GM21528 (cell line): ENCODE measurements around the gene MYO1F.
"Not testable (repeated sequence)": the region's sequence is repeated elsewhere in the genome, so short reads cannot be mapped to it uniquely, and the experiment has no call there.

Experiments used
- ATAC-seq: cut with Tn5 transposase; IDR thresholded peaks from one replicate; pipeline ENCODE4 v1.9.1; 2021; ENCODE audit warnings: mild to moderate bottlenecking, moderate library complexity; ENCODE audit not compliant: unreplicated experiment, low FRiP score

The MYO1F gene

DNA sequence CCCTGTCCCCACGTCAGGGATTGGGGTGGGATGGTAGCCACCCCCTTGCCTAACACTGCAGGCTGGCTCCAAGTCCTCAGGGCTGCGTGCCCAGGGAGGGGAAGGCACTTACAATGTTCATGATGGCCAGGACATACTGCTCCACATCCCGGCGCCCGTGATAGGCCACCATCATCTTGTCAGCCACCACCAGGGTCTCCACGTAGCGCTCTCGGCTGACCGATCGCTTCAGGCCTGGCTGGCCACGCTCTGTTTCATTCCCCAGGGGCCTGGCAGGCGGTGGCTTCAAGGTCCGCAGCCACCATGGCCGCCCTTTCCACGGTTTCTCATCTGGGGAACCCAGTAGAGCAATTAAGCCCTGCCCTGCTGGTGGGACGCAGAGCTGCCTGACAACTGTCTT lies 23.6 kb upstream of the MYO1F start:
- no peak for ATAC-seq

DNA sequence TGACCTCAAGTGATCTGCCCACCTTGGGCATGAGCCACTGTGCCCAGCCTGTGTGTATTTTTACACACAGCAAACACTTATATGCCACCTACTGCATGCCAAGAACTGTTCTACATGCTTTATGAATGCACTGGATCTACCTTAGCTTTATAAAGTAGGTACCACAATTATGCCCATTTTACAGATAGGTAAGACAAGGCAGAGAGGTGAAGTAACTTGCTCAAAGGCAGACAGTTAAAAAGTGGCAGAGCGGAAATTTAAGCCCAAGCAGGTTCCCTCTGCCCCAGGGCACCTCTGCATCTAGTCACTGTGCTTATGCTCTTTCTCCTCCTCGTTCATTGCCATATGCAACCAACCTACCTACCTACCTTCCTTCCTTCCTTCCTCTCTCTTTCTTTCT lies 22.8 kb upstream of the MYO1F start:
- no peak for ATAC-seq

DNA sequence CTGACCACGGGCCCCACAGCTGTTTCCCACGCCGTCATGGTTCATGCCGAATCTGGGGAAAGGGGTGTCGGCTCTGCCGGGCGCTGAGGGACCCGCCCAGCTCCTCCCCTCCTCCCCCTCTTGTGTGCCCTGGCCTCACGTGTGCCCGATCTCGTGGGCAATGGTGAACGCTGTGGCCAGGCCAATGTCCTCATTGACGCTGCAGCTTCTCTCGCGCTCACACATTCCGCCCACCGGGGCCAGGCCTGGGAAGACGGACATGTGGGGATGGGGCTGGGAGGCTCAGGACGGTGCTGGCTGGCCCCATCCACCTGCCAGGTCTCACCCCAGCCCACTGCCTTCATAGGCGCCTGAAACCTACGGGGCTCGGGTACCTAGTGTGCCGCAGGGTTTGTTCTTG lies 18.9 kb upstream of the MYO1F start:
- no peak for ATAC-seq

DNA sequence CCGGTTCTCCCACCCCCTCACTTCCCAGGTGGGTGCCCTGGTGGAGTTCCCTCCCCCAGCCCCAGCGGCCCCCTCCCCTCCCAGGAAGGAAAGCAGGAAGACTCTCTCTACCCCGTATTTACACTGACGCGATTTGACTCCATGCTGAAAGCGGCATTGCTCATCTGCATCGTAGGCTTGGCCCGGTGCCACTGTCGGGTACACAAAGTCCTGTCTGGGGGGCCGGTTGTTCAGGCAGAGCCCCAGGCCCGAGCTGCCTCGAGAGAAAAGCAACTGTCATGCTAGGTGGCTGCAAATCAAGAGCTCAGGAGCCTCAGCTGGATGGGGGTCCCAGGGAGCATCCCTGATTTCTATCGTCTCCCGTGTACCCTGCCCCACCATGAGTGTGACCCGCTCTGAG lies 18.4 kb upstream of the MYO1F start:
- ATAC-seq: no peak

DNA sequence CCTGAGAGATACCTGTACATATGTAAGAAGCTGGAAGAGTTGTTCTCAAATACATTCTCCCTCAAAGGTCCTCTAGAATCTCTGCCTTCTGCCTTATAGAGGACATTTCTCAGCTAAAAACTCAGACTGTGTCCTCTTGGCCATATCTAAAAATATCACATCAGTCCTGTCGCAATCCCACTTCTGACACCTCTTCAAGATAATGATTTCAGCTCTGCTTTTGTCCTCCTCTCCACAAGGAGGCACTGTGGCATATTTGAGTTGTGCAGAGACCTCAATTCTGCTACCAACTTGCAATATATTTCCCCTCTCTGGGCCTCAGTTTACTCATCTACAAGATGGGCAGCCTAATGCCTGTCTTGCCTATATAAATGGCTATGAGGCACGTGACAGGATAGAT lies 16.7 kb upstream of the MYO1F start:
- ATAC-seq: no peak

DNA sequence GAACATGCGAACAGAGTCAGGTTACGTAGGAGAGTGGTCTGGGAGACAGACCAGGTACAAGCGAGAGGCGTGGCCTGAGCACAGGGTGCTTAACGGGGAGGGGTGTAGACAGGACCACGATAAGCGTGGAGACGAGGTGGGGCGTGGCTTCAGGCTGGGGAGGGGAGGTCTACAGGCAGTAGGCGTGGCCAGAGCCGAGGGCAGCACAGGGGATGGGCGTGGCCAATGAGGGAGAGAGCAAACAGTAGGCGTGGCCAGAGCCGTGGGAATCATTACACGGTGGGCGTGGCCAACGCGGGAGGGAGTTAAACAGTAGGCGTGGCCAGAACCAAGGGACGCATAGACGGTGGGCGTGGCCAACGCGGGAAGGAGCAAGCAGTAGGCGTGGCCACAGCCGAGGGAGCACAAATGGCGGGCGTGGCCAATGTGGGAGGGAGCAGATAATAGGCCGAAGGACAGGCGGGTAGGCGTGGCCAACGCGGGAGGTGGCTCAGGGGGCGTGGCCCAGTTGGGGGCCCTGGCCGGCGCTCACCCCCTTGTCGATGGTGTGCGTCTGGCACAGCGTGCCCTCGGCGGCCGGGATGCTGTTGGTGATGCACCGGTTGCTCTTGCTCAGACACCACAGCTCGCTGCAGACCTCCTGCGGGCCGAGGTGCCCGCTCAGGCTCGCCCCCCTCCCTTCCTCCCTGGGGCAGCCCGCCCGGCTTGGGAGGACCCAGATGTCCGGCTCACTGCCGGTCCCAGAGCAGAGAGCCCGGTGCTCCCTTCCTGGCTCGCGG lies 15.2 kb upstream of the MYO1F start:
- no peak for ATAC-seq

DNA sequence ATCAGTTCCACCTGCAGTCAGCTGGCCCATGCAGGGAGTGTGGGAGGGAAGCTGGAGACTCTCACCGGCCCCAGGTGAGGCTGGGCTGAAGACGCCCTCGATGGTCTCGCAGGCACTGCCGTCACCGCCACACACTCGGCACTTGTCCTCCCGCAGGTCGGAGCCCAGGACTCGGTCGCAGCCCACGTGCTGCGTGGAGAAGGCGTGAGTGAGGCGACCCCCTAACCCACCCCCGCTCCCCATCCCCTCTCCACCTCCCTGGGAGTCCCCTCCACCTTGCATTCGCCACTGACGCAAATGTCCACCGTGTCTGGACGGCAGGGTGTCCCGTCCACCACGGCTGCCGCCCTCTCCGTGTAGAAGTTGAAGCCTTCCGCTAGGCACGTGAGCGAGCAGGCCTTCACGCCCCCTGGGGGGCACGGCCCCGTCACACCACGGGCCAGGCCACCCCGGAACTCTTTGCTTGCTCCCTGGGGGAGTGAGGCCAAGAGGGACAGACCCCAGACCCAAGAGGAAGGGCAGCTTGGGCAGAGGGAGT lies 12.0 kb upstream of the MYO1F start:
- ATAC-seq: no peak

DNA sequence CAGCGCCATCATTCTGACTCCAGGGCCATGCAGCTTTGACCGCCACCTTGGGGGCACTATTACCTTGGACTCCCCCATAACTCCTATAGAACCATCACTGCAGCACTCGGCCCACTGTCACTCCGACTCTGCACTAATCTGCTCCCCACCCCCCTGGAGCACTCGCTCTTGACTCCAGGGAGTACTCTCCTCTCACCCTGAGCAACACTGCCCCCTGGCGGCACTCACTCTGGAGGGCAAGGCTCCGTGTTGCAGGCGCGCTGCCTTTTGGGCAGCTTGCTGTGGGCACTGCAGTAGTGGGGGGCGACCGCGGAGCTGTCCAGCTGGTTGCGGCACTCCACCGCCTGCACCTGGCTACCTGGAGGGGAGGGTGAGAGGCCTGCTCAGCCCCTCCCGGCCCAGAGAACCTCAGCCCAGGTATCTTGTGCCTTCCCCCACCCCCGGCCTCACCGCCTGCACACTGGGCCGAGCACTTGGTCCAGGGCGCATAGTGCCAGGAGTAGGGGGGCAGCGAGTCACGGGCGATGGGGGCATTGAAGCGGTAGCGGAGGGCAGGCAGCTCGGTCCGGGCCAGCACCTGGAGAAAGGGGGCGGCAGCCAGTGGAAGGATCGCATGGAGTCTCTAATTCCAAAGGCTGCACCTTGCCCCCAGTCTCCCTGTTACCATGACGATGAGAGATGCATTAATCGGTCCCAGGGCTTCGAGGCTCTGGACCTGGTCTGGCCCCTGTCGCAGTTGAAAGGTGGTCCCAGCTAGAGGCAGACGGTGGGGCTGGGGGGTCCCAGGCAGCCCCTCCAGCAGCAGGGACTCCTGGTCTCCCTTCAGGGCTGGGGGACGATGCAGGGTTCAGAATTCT lies 8.9 kb upstream of the MYO1F start:
- no peak for ATAC-seq

DNA sequence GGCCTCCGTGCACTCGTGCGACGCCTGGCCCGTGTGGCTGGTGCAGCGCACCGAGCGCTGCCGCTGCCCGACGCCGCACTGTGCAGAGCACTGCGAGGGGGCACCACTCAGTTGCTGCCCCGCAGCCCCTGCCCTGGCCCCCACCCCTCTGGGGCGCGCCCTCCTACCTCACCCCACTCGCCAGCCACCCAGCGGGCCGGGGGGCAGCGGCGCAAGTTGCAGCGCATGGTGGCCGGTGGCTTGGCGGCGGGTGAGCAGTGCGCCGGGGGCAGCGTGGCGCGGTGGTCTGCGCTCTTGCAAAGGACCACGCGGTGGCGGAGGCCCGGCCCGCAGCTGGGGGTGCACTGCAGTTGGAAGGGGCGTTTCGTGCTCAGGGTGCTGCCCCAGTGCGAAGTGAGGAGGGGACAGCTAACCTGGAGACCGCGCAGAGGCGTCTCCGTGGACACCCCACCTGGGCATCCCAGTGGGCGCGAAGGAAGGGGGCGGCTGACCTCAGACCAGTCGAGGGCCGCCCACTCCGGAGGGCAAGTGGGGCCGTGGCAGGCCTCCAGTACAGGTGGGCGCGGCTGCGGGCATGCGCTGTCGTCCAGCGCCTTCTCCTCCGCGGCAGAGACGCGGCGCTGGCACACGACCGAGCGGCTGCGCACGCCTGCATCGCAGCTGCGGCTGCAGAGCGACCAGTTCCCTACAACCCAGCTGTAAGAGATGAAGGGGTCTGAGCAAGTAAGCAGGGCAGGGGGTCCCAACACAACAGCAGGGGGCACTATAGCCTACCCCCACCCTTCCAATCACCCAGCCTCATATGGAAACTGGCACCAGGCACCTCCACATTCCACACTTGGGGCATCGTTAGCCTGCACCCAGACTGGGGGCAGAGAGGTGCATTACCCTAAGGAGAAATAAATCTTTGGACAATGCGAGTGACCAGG lies 8.0 kb upstream of the MYO1F start:
- no peak for ATAC-seq

DNA sequence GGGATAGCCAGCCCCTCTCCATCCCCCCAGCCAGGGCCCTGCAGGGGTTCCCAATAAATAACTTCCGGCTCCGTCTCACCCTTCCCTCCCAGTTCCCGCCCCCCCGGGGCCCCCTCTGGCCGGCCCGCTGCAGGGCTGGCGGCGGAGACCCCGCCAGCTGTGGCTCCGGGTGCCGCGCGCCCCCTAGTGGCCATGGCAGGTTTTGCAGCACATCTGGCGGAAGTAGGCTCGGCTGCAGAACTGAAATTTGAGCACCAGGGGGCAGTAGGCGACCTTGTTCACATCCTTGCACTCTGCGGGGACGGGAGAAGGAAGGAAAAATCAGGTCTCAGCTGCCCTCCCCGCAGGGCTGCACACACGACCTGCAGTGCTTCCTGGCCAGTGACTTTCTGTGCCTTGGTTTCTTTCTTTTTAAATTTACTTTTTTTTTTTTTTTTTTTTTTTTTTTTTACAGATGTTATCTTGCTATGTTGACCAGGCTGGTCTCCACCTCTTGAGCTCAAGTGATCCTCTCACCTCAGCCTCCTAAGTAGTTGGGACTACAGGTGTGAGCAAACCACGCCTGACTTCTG lies 3.6 kb upstream of the MYO1F start:
- no peak for ATAC-seq

DNA sequence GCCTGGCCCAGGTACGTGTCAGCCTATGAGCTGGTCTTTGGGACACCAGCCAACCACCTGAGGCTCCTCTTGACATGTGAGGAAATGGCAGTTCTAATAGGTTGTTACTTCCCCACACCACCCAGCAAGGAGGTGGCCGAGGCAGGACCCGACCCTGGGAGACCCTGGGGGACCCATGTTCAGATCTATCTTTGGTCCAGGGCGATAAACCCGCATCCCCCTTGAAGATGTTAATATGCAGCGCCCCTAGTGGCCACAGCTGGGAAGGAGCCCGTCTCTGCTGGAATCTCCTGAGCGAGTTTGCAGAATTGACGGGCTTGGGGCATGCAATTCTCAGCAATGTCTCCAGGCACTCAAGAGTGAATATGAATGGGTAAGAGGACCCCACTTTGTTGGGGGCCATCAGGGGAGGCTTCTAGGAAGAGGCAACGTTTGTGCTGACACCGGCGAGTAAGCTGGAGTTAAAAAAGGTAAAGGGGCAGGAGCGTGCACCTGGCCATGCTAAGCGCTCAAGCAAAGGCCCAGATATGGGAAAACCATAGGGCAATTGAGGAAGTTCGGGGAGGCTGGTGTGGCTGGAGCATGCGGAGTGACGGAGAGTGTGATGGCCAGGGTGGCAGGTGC lies 1.5 kb upstream of the MYO1F start:
- no peak for ATAC-seq

DNA sequence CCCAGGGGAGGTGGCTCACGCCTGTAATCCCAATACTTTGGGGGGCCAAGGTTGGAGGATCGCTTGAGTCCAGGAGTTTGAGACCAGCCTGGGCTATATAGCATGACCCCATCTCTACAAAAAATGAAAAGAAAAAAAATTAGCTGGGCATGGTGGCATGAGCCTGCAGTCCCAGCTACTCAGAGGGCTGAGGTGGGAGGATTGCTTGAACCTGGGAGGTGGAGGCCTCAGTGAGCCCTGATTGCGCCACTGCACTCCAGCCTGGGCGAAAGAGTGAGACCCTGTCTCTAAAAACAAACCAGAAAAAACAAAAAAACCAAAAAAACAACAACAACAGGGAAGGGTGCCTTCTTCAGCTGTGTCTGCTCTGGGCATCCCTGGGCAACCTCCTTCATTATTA lies 499 bp upstream of the MYO1F start:
- ATAC-seq: no peak

DNA sequence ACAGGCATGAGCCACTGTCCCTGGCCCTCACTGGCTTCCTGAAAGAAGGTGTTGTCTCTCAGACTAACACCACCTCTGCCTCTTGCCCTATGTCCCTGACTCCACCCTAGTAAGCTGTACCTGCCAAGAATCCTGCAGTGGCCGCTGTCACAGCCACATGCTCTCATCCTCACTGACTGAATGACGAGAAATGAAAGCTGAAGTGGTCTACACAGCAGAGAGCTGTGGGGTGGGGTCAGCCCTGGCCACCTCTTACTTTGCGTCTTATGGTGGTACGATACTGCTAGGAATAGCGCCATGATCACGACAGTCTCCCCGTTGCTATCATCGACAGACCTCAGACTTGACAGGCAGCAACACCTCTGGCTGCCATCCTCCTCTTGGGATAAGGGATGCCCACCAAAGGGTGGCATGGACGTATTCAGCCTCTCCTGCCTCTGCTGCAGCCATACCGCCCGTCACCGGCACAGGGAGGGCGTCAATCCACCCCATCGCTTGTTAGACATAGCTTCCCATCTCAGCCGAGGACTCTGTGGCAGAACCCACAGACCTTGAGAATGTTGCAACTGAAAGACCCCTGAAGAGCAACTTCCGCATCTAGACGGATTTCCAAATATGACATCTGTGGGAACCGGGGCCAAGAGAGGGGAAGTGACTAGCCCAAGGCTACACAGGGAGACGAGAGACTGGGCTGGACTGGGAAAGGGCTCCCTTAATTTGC lies 809 bp downstream of the MYO1F start:
- ATAC-seq: no peak

DNA sequence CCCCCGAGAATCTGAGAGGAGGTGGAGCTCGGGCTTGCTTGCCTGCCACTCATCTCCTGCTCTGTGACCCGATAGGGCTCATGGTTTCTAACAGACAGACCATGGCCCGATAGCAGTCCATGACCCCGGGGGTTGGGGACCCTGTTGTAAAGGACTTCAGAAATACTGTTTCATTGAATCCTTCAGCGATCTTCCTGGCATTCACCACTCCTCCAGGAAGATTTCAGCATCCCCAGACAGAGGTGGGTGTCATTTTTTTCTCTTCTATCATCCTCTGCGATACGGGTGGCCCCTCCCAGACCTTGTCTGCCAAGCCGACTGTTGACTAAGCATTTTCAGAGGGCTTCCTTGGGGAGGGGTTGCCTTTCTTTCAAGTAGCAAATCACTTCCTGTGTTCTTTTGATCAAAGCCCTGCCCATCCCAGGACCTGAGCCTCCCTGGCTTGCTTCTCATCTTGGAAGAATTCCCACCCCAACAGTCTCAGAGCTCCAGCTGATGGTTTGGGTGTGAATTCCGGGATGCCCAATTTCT lies 1.7 kb downstream of the MYO1F start:
- ATAC-seq: no peak

DNA sequence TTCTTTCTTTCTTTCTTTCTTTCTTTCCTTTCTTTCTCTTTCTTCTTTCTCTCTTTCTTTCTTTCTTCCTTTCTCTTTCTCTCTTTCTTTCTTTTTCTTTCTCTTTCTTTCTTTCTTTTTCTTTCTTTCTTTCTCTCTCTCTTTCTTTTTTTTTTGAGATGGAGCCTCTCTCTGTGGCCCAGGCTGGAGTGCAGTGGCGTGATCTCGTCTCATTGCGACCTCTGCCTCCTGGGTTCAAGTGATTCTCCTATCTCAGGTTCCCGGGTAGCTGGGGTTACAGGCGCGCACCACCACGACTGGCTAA lies 2.7 kb downstream of the MYO1F start:
- not testable (repeated sequence) for ATAC-seq

DNA sequence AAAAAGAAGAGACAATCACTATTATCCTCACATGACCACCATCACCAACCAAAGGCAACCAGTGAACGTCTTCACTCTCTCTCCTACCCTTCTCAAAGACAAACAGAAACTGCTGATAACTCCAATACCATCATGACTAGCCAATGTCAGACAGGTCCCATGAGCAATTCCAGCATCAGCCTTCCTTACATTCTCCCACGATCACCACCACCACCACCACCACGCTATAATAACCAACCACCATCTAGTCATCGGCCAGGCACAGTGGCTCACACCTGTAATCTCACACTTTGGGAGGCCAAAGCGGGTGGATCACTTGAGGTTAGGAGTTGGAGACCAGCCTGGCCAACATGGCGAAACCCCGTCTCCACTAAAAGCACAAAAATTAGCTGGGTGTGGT lies 3.9 kb downstream of the MYO1F start:
- no peak for ATAC-seq

DNA sequence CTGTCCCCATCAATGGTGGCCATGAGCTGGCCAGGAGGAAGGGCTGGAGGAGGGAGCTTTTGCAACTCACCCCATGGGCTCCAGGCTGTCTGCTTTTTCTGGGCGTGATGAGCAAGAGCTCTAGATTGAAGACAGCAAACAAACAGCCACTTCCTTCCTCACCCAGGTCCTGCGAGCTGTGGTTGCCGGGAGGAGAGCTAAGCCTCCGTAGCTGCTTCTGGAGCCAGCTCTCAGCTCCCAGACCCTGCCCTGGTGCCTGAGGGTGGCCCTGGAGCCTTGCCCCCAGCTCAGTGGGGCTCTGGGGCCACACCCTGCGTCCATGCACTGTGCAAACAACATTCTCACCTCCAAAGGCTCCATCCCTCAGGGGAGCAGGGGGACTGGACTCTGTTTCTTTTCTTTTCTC lies 6.2 kb downstream of the MYO1F start:
- no peak for ATAC-seq

DNA sequence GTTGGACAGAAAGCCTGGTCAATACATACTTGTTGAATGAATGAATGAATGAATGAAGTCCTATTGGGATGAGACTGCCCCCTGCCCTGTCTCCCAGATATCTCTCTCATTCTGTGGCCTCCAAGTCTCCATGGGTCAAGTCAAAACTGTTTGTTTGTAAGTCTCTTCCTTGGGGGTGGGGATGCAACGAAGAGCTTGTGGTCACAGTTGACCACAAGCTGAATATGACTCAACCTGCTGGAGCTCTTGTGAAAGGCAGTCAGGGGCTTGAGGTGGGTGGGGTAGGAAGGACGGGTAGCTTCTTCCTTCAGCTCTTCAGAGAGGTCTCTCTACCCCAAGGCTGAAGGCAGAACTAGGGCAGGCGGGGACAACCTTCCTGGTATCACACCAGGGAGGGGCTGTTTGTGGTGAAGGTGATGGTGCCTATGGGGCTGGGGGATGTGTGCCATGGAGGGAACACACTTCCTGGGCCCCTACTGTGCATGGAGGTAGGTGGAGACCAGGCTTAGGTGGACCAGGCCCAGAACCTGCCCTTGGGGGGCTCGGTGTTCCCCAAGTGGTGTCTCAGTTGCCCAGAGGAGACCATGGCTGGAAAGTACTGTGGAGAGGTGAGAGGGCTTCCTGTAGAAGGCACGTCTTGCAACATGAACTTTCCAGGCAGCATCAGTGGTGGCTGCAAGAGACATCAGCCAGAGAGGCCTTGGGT lies 8.0 kb downstream of the MYO1F start:
- ATAC-seq: no peak
